GM21390 (cell line): ENCODE measurements around the gene EPB41L4B.
"Not testable (repeated sequence)": the region's sequence is repeated elsewhere in the genome, so short reads cannot be mapped to it uniquely, and the experiment has no call there.

Experiments
- ATAC-seq: cut with Tn5 transposase; IDR thresholded peaks from one replicate; pipeline ENCODE4 v1.9.1; 2021; ENCODE audit not compliant: unreplicated experiment

The EPB41L4B gene

DNA sequence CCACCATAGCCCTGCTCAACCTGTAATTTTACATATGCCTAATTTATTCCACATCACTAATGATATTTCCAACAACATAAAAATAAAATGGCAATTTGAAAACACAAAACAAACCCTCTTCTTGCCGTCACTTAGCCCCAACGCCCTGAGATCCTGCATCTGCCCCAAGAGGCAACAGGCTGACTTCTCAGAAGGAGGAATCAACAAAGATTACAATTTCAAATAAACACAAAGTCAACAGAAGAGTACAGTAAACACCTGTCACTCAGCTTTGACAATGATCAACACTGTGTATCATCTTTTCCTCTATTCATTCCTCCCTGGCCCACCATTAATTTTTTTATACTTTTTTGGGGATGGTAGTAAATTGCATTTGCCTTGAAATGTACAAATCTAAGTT is 19.8 kb downstream of the EPB41L4B start:
- ATAC-seq = no peak

DNA sequence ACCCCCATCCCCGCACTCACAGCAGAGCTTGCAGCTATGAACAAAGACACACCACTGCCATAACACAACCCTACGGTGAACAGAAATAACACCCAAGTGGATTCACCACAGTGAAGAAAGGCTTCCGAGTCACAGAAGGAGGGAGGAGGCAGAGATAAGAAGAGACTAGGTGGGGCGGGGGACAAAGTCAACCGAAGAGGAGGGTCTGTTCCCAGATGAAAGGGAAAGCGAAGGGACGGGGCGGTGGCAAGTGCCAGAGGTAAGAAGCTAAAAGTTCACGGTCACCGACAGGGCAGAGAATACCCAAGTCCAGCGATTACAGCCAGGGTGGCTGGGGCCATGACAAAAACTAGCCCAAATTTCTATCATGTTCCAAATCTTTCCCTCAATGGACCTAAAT is 21.0 kb downstream of the EPB41L4B start:
- ATAC-seq = no peak

DNA sequence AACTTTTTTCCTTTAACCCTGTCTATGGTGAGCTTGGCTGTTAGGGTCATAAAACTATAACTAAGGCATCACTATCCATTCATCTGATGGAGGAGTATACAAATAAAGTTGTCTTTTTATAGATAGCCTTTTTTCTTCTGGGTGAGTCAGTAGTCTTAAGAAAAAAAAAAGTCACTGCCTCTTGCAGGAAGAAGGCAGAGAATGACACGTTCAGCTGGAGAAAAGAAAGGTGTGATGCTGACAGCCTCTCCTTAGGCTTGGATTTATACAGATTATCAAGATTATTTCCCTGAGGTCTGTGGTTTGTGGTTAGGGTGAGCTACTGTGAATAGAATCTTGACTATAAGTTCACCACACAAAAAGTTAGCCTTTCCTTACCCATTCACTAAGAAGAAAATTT is 23.0 kb downstream of the EPB41L4B start:
- ATAC-seq = no peak

DNA sequence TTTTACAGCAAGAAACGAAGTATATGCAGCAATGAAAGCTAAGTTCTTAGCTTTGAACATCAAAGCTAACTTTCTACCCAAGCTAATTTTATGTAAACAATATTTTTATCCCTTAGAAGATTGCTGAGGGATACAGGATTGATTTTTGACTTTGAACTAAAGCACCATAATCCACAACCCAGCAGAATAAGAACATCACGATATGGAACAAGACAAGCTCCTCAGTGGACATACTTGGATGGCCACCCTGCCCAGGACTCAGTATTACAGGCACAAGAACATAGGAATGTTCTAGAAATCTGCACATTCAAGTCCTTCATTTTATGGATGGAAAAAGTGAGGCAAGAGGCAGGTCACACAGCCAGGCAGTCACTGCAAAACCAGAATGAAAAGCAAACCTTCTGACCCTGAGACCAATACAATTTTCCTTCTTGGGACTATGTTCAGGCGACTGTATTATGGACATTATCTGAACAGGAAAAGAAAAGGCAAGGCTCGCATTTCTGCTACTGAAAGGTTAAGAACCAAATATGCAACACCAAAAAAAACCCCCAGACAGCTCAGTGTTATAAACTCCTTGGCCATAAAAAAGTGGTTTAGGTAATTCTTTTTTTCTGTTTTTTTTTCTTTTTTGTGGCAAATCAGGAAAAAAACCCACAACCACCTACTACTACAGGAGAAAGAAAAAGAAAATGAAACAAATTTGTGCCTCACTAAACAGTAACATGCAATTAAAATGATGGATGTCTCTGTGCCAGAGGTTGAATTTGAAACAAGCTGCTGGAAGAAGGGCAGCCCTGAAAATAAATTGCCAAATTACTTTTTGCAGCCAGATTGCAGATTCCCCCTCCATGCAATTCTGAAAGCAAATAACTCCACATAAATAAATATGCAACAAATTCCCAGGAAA is 25.4 kb downstream of the EPB41L4B start:
- ATAC-seq = no peak

DNA sequence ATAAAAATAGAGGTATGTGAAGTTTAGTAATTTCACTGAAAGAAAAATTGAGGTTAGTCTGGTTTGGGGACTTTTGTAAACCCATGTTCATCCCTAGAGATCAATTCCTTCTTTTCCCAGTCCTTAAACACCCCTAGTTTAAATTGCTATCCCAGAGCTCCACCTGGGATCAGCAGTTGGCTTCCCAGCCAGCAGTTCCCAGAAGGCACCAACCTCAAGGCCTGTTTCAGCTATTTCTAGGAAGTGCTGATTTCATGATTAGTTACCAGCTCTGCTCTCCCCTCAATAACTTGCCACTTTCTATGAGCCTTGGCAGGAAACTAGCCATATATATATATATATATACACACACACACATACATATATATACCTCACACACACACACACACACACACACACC is 30.5 kb downstream of the EPB41L4B start:
- ATAC-seq = no peak

DNA sequence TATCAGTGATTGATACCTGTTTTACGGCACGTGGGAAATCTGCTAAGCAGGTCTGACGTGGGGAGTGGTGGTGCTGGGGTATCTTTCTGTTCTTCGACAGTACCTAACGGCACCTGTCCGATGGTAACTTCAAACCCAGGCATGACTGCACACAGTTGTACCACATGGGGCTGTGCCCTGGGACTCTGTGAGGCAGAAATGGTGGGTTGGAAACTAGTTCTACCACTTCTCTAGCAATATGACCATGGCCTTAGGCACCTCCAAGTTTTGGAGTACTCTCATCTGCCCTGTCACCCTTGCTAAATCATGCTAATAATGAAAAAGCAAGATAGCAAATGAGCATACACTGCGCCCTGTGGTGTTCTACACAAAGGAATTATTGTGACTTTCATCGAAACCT is 30.9 kb downstream of the EPB41L4B start:
- no peak for ATAC-seq

DNA sequence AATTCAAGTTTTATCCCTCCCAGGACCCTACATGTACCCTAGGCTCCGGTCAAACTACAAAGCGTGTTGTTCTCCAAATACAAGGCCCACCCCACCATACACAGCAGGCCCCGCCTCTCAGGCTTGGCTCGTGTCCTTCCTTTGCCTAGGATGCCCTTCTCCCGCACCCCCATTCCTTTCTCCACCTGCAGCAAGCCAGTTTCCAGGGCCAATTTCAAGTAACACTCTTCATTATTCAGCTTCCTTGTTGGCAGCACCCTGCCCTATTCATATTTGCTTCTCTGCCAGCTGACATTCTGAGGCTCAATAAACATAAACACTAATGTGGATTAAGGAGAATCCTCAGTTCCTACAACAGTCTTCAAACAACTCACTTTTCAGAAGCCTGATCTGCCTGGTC is 31.7 kb downstream of the EPB41L4B start:
- no peak for ATAC-seq

DNA sequence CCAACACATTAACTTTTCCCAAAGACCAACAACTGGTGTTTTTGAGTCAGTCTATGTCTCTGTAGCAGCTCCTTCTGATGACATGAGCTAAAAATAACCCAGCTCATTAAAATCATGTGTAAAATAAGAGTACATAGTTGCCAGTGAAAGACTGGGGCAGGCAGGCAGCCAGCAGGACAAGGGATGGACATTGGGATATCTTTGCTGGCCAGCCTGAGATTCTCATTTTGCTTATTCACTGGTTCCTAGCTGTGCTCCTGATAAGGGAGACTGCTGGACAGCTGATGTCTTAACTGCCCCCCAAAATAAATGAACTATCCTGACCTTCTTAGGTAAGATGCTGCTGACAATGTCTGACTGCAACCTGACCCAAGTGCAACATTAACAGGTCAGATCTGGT is 33.9 kb downstream of the EPB41L4B start:
- no peak for ATAC-seq

DNA sequence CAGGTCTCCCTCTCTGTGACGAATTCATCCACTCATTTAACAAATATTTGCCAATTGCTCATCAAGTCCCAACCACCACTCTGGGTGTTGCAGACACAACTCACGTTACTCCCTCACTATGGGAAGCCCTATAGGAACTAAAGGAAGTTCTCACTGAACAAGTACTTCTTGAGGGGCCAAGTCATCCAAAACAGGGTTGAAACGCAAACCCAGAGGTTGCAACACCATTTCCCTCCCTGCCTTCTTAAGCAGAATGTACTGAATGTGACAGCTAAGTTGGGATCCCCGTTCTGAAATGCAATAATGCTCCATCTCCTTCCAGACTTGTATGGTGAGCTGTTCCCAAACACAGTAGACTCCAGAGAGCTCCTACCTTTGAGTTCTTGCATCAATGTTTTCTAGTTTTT is 34.3 kb downstream of the EPB41L4B start:
- no peak for ATAC-seq

DNA sequence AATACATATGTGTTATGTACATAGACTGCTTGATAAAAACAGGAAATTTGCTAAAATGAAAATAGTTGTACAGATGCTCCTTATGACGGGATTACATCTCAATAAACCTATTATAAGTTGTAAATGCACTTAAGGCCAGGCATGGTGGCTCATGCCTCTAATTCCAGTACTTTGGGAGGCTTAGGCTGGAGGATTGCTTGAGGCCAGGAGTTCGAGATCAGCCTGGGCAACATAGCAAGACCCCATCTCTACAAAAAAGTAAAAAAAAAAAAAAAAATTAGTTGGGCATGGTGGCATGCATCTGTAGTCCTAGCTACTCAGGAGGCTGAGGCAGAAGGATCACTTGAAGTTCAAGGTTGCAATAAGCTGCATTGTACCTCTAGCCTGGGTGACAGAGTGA is 37.2 kb downstream of the EPB41L4B start:
- not testable (repeated sequence) for ATAC-seq

DNA sequence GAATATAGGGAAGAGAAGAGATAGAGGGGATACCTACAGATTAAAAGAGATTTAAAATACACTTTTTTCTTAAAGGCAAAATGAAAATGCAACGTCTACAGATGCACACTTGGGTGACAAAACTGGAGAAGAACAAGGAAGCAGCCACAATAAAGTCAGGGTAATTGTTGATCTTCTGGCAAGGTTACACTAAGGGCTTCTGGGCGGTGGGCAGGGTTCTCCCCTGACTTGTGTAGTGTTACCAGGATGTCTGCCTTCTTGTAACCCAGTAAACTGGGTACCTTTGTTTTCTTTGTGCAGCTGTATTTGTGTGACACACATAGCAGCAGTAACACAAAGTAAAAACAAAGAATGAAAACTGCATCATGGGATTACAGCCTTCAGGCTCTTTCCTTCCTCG is 37.8 kb downstream of the EPB41L4B start:
- no peak for ATAC-seq

DNA sequence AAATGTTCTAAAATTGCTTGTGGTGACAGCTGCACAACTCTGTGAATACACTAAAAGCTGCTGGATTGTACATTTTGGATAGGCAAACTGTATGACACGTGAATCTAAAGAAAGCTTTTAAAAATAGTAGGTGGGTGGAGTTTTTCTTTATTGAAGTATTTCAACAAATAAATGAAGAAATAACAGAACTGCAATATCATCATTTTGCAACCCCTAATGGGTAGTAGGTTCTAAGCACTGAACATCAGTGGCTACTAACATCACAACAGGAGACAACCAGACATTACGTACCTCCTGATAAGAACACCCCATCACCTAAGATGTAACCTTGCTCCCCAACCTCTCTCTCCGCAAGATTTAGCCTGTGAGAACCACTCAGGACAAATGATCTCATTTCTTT is 38.6 kb downstream of the EPB41L4B start:
- no peak for ATAC-seq

DNA sequence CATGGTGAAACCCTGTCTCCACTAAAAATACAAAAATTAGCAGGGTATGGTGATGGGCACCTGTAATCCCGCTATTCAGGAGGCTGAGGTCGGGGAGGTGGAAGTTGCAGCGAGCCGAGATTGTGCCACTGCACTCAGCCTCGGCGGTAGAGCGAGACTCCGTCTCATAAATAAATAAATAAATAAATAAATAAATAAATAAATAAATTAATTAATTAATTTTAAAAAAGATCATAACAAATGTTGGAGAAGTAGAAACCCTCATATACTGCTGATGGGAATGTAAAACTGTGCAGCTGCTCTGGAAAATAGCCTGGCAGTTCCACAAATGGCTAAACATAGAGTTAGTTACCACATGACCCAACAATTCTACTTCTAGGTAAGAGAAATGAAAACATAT is 39.3 kb downstream of the EPB41L4B start:
- ATAC-seq = no peak

DNA sequence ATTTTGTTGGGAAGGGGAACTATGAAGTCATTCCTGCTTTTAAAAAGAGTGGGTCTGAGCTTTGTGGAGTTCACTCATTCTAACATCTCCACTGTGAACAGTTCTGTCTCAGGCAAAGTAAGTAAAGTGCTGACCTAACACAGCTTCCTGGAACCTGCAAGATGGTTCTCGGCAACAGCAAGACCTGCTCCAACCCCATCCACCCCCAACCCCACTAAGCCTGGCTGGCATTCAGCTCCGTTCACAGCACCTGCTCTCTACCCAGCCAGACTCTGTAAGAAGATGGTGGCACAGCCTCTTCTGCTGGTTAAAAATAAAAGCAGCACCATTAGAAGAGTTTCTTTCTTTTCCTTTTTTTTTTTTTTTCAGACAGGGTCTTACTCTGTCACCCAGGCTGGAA is 42.0 kb downstream of the EPB41L4B start:
- ATAC-seq = no peak

DNA sequence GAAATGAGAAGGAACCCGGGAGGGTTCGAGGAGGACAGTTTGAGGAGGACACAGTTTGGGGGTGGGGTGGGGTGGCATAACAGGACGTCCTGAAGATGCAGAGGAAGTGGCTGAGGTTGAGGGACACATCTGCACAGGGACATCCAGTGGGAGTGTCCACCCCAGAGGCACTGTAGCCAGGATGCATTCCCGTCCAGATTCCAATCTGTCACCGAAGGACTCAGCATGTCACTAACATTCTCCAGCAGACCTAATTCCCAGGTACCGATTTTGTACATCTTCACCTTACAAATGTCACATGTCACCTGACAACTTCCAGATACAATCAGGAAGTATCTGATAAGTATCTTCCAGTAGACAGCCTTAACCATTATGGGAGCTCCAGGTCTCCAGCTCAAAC is 42.6 kb downstream of the EPB41L4B start:
- no peak for ATAC-seq

DNA sequence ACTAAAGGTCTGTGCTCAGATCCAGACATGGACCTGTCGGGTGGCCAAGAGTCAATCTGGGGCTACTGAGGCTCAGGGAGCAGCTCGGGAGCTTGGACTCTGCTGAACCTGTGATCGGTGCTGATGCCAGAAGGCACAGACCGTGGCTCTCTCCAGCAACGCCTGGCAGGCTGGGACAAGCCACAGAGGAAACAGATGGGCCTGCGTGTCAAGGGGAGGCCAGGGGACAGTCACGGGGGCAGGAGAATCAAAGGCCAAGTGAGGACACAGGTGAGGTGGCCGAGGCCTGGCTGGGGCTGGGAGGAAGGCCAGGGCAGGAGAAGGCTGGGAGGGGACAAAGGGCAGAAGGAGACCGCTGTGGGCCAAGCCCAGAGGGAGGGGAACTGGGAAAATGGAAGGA is 43.4 kb downstream of the EPB41L4B start:
- ATAC-seq = no peak

DNA sequence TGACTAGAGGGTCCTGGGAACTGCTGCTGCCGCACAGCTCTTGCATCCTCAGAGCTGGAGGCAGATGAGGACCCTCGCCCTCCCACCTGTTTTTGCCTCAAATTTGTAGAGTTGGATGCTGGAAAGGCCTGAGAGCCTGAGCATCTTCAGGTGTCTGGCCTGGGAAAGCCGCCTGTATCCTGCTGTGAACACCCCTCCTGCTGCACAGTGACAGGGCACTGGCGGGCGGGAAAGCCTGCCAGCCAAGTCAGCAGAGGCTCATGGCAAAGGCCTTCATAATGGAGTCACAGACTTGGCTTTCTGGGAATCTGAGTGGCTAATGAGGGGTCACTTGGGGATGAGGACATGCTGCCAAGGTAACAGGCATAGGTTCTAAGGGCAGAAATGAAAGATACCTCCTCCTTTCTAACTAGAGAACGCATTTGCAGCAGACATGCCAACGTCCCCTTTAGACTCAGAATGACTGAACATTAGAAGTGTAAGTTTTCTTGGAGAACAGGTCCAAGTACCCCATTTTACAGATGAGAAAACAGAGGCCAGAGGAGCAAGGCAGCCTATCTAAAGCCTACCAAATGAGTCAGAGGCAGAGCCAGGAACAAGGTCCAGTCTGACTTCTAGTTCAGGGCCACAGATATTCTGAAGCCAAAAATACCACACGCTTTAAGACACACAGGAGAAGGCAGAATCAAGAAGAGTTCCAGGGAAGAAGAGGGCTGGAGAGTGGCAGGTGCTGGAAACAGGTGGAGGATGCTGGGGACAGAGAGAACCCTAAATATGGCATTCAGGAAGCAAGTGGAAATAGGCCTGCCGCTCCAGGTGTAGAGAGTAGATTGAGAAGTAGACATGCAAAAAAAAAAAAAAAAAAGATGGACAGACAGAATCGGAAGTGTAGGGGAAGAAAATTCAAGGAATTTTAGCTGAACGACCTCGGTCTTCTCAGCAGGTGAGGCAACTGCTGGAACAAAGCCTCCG is 44.1 kb downstream of the EPB41L4B start:
- ATAC-seq = no peak

DNA sequence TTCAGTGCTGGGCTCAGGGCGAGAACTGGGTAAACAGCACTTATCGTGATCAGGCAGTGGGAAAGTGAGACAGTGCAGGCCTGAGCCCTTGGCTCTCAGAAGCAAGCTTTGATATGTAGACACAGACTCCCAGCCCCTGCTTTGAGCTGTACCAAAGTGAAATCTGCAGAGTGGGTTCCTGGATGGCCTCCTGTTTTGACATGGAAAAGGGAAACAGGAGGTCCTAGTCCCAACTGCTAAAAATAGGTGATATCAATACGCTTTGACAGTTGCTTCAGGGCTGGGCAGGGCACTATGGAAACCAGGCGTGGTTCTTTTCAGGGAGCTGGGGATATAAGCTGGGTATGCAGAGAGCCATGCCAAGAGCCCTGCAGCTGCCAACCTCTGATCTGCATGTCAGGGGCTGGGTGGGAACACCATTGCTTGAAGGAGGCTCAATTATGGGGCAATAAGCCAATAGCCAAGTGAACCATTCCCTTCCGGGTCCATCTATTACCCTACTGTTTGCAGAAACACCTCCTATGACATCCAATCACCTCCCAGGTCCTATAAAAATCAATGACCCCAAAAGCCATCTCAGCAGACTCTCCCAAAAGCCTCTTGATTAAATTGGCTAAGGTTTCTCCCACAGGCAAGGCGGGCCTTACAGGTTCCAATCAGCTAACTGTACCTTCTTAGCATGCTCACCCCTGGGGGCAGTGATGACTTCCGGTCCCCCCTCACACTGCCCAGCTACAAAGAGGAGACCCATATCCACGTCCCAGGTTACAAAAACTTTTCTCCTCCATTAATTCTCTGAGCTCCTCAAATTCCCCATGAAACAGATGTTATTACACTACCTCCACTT is 45.8 kb downstream of the EPB41L4B start:
- no peak for ATAC-seq

DNA sequence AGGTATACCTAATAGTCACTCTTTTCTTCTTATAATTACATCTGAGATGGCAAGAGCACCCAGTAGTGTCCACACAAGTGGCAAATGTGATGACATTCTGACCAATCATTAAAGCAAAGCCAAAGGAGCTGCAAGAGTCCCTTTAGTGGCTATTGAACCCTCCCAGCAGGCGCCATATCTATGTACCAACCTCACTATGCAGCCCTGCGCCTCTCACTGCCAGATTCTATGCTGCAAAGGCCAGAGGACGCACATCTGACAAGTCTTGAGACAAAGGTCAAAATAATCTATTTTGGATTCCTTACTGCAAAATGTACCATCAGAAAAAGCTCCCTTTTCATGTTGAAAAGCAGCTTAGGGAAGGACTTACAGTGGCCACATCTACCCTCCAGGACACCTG is 47.0 kb downstream of the EPB41L4B start:
- no peak for ATAC-seq

DNA sequence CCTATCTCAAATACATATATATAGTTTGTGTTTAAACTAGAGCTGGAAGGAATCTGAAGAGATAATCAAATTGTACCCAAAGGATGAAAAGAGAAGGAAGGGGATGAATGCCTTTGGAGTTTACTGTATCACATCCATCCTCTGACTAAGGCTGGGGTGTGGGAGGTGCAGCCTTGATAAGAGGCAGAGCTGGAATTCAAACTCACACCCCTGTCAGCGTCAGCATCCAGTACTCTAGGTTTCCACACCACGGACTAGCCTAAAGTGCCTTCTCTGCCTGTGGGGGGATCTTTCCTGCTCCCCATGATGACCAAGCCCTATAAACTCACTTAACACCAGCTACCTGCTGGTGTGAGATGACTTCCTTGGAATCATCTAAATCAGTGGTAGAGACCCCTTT is 48.1 kb downstream of the EPB41L4B start:
- no peak for ATAC-seq

DNA sequence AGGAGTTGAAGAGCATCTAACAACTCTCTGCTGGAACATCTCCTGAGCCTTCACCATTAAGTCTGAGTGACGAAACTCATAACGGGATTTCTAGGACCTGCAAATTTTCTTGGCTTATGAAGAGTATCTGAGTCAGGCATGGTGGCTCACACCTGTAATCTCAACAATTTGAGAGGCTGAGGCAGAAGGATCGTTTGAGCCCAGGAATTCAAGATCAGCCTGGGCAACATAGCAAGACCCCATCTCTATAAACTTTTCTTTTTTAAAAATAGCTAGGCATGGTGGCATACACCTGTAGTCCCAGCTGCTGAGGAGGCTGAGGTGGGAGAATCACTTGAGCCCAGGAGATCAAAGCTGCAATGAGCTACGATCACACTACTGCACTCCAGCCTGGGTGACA is 48.8 kb downstream of the EPB41L4B start:
- no peak for ATAC-seq
